Measurements from ENCODE around the gene RNF181.

RNF181 gene

GRCh38 chr2:85577063-85577385 is 18.5 kb upstream of the RNF181 start:
- DNase-seq (ENCODE audit: low read depth) = no peak
- no peak overlapping the region for H3K4me3 ChIP-seq (ENCODE audit: low read length)
- TF ChIP-seq, protein P1, sequence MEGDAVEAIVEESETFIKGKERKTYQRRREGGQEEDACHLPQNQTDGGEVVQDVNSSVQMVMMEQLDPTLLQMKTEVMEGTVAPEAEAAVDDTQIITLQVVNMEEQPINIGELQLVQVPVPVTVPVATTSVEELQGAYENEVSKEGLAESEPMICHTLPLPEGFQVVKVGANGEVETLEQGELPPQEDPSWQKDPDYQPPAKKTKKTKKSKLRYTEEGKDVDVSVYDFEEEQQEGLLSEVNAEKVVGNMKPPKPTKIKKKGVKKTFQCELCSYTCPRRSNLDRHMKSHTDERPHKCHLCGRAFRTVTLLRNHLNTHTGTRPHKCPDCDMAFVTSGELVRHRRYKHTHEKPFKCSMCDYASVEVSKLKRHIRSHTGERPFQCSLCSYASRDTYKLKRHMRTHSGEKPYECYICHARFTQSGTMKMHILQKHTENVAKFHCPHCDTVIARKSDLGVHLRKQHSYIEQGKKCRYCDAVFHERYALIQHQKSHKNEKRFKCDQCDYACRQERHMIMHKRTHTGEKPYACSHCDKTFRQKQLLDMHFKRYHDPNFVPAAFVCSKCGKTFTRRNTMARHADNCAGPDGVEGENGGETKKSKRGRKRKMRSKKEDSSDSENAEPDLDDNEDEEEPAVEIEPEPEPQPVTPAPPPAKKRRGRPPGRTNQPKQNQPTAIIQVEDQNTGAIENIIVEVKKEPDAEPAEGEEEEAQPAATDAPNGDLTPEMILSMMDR (conservative IDR thresholded peaks at IDR 0.05; ENCODE audit: low read depth, low read length) = no peak

GRCh38 chr2:85577386-85578242 is 17.9 kb upstream of the RNF181 start, which contains the start of gene VAMP8:
Gene VAMP8 (plus strand): TSS chr2:85577586. CDS start chr2:85577647, 61 bp downstream.
- DNase-seq (ENCODE audit: low read depth) = no peak

GRCh38 chr2:85578243-85579180 is 17.0 kb upstream of the RNF181 start:
- H3K4me3 ChIP-seq (ENCODE audit: low read length) = no peak overlapping the region
- DNase-seq (ENCODE audit: low read depth) = no peak
- TF ChIP-seq, protein P1 (conservative IDR thresholded peaks at IDR 0.05; ENCODE audit: low read depth, low read length) = no peak

More at GRCh38 chr2:85577386-85578242, 17.9 kb upstream of the RNF181 start, which contains the start of gene VAMP8:
- H3K4me3 ChIP-seq (ENCODE audit: low read length) = no peak within 1 kb of the TSS
- TF ChIP-seq, protein P1 (conservative IDR thresholded peaks at IDR 0.05; ENCODE audit: low read depth, low read length) = no peak

DNA sequence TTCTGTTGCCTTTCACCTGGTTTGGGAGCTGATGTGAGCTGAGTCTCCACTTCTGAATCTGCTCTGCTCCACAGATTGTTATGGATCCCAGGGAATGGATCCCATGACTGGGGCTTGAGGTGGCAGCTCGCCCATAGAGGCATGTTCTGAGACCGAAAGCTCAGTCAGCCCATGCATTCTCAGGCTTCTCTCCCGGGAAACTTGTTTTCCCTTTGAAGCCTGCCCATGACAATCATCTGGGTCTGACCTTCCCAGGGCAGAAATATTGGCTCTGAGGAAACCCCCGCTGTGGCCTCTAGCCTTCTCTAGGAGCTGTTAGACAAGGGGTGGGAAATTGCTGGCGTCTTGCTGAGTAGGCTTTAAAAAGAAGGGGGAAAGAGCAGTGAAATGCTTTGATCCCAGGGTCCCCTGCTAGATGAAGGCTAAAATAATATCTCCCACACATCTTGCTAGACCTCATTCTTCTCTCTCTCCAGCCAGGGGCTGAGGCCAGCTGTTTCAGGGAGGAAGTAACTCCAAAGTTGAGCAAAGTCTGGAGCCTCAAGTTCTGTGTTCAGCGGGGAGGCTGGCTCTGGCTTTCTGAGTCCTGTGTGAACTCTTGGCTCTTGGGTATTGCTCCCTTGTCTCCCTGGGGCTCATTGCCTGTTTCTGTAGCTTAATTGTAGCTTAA is 16.1 kb upstream of the RNF181 start:
- no peak for DNase-seq (ENCODE audit: low read depth)
- TF ChIP-seq, protein P1 (conservative IDR thresholded peaks at IDR 0.05; ENCODE audit: low read depth, low read length) = no peak
- no peak overlapping the region for H3K4me3 ChIP-seq (ENCODE audit: low read length)

DNA sequence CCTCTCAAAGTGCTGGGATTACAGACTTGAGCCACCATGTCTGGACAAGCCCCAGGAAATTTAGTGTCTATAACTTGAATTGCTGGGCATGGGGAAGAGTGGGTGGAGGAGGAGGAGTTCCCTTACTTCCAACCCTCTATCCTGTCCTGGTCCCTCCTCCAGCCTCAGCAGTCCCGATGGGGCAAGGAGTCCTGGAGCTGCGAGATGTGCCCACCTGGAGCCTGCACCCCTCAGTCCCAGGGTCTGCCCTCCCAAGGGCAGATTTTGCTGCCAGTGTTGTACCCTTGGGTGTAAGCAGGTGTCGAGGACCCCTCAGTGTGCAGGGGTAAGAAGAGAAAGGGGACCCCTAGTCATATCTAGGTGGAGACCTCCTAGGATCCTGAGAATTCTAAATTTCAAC is 15.3 kb upstream of the RNF181 start:
- TF ChIP-seq, protein P1 (conservative IDR thresholded peaks at IDR 0.05; ENCODE audit: low read depth, low read length) = no peak
- DNase-seq (ENCODE audit: low read depth) = no peak
- no peak overlapping the region for H3K4me3 ChIP-seq (ENCODE audit: low read length)

- H3K4me3 ChIP-seq (ENCODE audit: low read length) = no peak overlapping the region
- no peak for DNase-seq (ENCODE audit: low read depth)
- TF ChIP-seq, protein P1 (conservative IDR thresholded peaks at IDR 0.05; ENCODE audit: low read depth, low read length) = no peak
These were observed 13.1 kb upstream of the RNF181 start for GRCh38 chr2:85582492-85582891.

All from retinal pigment epithelial cell (primary cell).